ENCODE measurements around the gene LCE3B.

- no peak for TF ChIP-seq POLR2A (IDR thresholded peaks at IDR 0.05)
- no peak for TF ChIP-seq EP300 (IDR thresholded peaks at IDR 0.05)
- no peak for TF ChIP-seq CTCF (IDR thresholded peaks at IDR 0.05)
Observed at GRCh38 chr1:152599934-152600333, 13.7 kb upstream of the LCE3B start, which contains the start of gene LCE3C.

All from tibial nerve (tissue), 4 donors.